Measurements from ENCODE around the gene UCP3.

UCP3 gene

GRCh38 chr11:73977856-73978519 lies 30.9 kb downstream of the UCP3 start:
- no peak for DNase-seq (ENCODE audit: low read depth)

- DNase-seq (ENCODE audit: low read depth), result no peak
These were observed 32.3 kb downstream of the UCP3 start for GRCh38 chr11:73976451-73977151.

DNA sequence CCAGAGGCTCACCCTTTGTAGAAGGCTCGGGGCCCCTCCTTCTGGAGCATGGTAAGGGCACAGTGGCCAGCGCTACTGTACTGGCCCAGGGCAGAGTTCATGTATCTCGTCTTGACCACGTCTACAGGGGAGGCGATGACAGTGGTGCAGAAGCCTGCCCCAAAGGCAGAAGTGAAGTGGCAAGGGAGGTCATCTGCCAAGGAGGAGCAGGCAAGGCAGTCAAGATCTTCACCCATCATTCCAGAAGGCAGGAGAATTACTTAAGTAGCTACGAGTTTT lies 33.5 kb downstream of the UCP3 start:
- no peak for DNase-seq (ENCODE audit: low read depth)

GRCh38 chr11:73974604-73975478 lies 34.0 kb downstream of the UCP3 start:
- no peak for DNase-seq (ENCODE audit: low read depth)

GRCh38 chr11:73972620-73973449 lies 36.0 kb downstream of the UCP3 start:
- no peak for DNase-seq (ENCODE audit: low read depth)

GRCh38 chr11:73972187-73972586 lies 36.7 kb downstream of the UCP3 start:
- no peak for DNase-seq (ENCODE audit: low read depth)

DNA sequence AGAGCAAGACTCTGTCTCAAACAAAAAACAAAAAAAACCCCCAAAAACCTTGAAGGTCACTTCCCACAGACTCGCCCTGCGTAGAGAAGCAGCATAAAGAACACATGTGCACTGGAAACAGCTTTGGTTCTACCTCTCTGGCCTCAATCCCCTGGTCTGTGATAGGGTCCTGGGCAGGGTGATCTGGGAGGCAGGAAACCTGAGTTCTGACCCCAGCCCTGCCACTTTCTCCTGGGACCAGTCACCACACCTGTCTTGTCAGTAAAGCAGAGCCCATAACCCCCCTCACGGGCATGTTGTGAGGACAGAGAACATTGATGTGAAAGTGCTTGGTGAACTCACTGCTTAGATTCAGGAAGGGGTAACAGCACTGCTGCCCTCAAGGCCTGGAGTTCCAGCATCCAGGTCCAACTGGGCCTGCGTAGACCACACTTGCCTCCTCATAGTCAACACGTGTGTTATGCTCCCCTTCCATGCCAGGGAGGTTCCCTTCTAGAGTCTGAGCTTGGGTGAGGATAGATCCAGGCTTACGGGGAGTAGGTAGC lies 37.6 kb downstream of the UCP3 start:
- no peak for DNase-seq (ENCODE audit: low read depth)

DNA sequence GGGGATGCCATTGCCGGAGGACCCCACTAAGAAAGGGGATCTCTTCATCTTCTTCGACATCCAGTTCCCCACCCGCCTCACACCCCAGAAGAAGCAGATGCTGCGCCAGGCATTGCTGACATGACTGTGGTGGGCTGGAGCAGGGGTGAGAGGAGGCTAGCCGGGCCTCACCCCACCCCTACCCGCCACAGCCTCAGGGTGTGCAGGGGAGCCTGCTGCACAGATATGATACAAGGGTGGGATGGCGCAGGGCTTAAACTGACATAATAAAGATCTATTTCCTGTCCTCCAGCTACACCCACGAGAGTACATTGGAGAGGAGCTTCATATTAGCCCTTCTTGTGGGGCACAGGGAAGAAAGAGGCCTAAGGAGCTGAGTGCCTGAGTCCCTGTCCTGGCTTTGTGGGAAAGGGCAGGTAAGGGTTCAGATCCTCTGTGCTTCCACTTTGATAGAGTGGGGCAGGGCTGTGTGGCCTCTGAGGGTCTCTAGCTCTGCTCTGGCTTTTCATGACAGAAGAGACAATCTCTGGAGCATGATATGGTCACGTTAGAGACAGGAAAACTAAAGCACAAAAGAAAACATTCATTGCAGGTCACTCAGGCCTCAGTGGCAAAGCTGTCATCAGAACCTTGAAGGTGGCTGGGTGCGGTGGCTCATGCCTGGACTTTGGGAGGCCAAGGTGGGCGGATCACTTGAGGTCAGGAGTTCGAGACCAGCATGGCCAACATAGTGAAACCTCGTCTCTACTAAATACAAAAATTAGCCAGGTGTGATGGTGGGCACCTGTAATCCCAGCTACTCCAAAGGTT lies 38.7 kb downstream of the UCP3 start:
- DNase-seq (ENCODE audit: low read depth), result no peak

DNA sequence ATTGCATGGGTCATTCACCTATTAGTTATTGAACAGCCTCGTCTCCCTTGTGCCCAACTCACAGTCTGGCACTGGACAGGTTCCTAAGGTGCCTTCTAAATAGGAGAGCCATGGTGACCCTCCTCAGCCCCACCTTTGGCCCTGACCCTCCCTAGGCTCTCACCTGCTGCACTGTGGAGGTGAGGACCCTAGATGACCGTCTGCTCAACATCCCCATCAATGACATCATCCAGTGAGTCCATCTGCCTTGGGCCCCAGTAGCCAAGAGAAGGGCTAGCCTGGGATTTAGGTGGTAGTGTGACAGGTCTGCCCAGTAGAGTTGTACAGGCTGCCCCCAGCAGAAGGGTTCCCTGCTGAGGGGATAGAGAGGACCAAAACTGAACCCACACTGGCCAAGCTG lies 39.8 kb downstream of the UCP3 start:
- no peak for DNase-seq (ENCODE audit: low read depth)

DNA sequence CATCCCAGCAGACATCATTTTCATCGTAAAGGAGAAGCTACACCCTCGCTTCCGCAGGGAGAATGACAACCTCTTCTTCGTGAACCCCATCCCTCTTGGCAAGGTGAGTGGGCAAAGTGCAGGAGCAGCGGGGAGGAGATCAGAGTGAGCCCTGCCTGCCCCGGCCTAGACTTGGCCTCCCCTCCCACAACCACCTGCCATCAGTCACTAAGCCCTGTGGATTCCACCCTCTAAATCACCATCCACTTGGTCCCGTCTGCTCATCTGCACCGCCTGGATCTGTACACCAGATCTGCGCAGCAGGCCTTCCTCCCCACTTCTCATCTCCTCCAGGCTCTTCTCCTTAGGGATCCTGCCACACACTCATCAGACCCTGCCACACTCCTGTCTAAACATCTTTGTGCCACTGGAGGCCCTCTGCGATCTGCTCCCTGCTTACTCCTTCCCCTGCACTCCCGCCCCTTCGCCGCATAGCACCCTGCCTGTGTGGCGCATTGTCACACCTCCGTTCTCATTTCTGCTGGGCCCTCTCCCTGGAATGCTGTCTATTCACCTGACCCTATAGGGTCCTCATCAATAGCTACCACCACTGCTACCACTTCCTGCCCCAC lies 40.4 kb downstream of the UCP3 start:
- no peak for DNase-seq (ENCODE audit: low read depth)

GRCh38 chr11:73965764-73966121 lies 43.1 kb downstream of the UCP3 start:
- DNase-seq (ENCODE audit: low read depth), result no peak

DNA sequence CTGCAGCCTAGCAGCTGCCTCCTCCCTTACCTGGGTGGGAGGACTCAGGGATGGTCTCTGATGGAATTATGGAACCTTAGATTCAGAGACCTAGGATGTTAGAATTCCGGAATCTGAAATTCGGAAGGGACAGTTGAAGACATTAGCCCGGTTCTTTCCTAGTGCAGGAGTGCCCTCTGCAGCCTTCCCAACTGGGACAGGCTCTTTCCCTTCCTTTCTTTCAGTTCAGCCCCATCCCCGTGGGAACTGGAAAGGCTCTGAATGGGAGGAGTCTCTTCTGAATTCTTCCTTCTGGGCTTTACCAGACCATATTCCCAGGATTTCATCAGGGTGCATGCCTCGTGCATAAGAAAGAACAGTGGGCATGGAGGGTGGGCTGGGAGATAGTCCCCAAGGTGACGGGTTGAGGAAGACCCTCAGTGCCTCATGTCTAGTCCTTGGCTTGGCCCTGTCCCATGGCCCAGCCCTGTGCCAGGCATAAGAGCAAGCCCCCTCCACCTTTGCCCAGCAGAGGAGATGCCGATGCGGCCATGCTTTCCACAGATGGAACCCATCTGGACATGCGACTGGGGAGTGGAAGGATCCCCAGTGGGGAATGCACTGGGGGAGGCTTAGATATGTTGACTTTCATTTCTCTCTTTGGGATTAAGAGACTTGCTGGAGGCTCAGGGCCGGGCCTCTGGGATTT lies 43.7 kb downstream of the UCP3 start:
- DNase-seq (ENCODE audit: low read depth), result no peak

DNA sequence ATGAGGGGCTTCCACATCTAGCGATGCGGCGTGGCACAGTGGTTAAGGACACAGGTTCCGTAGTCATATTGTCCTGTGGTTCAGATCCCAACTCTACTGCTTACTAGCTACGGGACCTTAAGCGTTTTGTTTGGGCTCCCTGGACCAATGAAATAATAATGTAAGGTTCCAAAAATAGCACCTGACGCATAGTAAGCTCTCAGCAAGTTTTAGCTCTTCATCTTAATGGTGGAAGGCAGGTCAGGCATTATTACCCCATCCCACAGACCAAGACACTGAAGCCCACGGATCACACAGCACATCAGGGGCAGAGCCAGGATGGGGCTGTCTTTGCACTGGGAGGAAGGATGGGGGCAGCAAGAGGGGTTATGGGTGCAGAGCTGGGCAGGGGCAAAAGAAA lies 45.0 kb downstream of the UCP3 start:
- no peak for DNase-seq (ENCODE audit: low read depth)

DNA sequence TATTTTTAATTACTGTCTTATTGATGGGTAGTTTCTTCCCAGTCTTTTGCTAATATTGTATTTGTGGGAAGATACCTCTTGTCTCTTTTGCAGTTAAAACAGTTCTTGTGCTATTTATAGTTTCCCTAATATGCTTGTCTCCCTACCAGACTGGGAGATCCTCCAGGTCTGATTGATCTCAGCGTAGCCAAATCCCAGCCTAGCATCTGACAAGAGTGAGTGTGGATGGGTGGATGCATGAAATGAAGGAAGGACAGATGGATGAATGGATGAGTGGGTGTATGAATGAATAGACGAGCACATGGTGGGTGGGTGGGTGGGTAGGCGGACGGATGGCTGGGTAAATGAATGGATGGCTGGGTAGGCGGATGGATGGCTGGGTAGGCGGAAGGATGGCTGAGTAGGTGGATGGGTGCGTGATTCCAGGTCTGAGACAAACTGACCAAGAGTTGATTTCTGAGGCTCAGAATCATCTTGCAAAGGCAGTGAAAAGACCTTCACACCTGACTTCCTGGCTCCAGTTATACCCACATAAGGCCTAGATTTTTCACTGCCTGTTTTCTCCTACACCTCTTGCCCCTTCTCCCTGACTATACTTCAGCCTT lies 46.7 kb downstream of the UCP3 start:
- DNase-seq (ENCODE audit: low read depth), result no peak

GRCh38 chr11:73961321-73961720 lies 47.6 kb downstream of the UCP3 start:
- no peak for DNase-seq (ENCODE audit: low read depth)

GRCh38 chr11:73958521-73959141 lies 50.3 kb downstream of the UCP3 start:
- DNase-seq (ENCODE audit: low read depth), result no peak

DNA sequence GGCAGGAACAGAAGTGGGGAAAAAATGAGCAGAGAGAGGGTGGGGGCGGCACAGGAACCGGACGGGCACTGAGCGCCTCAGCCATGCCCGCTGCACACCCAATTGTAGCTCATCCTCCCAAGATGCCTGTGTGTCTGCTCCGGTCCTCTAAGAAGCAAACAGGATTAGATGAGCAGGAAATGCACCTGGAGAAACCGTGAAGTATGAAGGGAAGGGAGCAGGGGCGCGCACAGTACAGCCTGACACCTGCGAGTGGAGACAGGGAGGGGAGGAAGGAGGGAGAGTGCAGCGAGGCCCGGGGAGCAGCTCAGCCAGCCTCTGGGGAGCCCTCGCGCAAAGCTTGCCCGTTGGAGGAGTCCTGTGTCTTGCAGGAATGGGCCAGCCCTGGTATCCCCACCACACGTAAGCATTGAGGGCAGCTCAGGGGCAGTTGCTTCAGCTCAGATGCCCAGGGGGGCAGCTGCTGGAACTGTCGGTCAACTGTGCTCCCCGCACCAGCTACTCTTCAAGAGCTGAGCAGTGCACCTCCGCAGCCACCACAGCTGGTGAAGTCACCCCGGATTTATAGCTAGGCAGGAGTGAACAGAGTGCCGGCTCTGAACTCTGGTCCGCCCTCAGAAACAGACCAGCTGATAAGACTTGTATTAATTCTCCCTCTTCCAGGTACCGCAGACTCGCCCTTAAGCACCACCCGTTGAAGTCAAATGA lies 51.1 kb downstream of the UCP3 start:
- no peak for DNase-seq (ENCODE audit: low read depth)

- DNase-seq (ENCODE audit: low read depth), result no peak
These were observed 51.8 kb downstream of the UCP3 start for GRCh38 chr11:73956876-73957653.

Data from GM04504 (cell line).